Brain microvascular endothelial cell (primary cell): ENCODE measurements around the gene MKNK1.
A peak's percentile ranks its signal among the peaks of the same experiment; 100 is the strongest.

ENCODE experiments used
- DNase-seq: peaks from one replicate; pipeline ENCODE4 v3.0.0-alpha.2; 2020
- H3K27ac ChIP-seq: fragments of 250-450 bp; sonication (Bioruptor Pico); 2 replicates; pipeline ENCODE4 v1.5.1; 2020; ENCODE audit warnings: mild to moderate bottlenecking, moderate library complexity
- H3K27me3 ChIP-seq: fragments of 250-450 bp; sonication (Bioruptor Pico); replicated peaks from 2 replicates; pipeline ENCODE4 v1.5.1; 2020; ENCODE audit warnings: mild to moderate bottlenecking
- H3K36me3 ChIP-seq: fragments of 250-450 bp; sonication (Bioruptor Pico); replicated peaks from 2 replicates; pipeline ENCODE4 v1.5.1; 2020; ENCODE audit warnings: mild to moderate bottlenecking
- H3K4me3 ChIP-seq: 2 replicates; pipeline ENCODE4 v1.5.1; 2011; ENCODE audit warnings: low read depth, mild to moderate bottlenecking, control low read depth, low read length, moderate library complexity
- CTCF ChIP-seq: IDR thresholded peaks from 2 replicates; pipeline ENCODE4 v1.5.1; 2011; ENCODE audit warnings: low read depth, mild to moderate bottlenecking, moderate library complexity, low read length, control low read depth, inconsistent platforms; ENCODE audit errors: missing control alignments
- in situ Hi-C: cut with HindIII; loops from 2 replicates; pipeline ENCODE4 v1.10.0; 2017; ENCODE audit warnings: low sequenced_read_pairs, low pct_ligation_motif_present

The MKNK1 gene

GRCh38 chr1:46530791-46531409 is 73.2 kb downstream of the MKNK1 start:
- H3K27ac ChIP-seq: no peak overlapping the region
- TF ChIP-seq CTCF: peak; percentile 36
- DNase-seq: no peak
- peaks cover 56% of the 10 kb centered on the region for H3K27me3 ChIP-seq
- no peak overlapping the region for H3K4me3 ChIP-seq
- in situ Hi-C loops: no loop called here
- H3K36me3 ChIP-seq: no peaks in the 10 kb centered on the region

- no peak for TF ChIP-seq CTCF
- H3K4me3 ChIP-seq: no peak overlapping the region
- H3K27ac ChIP-seq: no peak overlapping the region
- no peak for DNase-seq
- peaks cover 62% of the 10 kb centered on the region for H3K27me3 ChIP-seq
- in situ Hi-C loops: no loop called here
- no peaks in the 10 kb centered on the region for H3K36me3 ChIP-seq
These were observed 73.8 kb downstream of the MKNK1 start for GRCh38 chr1:46530311-46530710.

GRCh38 chr1:46529031-46529630 is 74.9 kb downstream of the MKNK1 start:
- H3K36me3 ChIP-seq: no peaks in the 10 kb centered on the region
- no peak overlapping the region for H3K27ac ChIP-seq
- H3K4me3 ChIP-seq: no peak overlapping the region
- DNase-seq: no peak
- no peak for TF ChIP-seq CTCF
- in situ Hi-C loops: no loop called here
- H3K27me3 ChIP-seq: peaks cover 64% of the 10 kb centered on the region

- no peak for DNase-seq
These were observed 75.6 kb downstream of the MKNK1 start for GRCh38 chr1:46528297-46528955.

GRCh38 chr1:46527474-46528296 is 76.4 kb downstream of the MKNK1 start:
- DNase-seq: peak; percentile 67
- TF ChIP-seq CTCF: peak; percentile 98
- in situ Hi-C loops: no loop called here
- H3K27ac ChIP-seq: no peak overlapping the region
- H3K4me3 ChIP-seq: no peak overlapping the region
- H3K27me3 ChIP-seq: peaks cover 56% of the 10 kb centered on the region
- H3K36me3 ChIP-seq: no peaks in the 10 kb centered on the region

More at GRCh38 chr1:46528297-46528955, 75.6 kb downstream of the MKNK1 start:
- Histone ChIP-seq H3K36me3 (no peaks in the 10 kb centered on the region), H3K4me3 (no peak overlapping the region), H3K27me3 (peaks cover 57% of the 10 kb centered on the region), H3K27ac (no peak overlapping the region)
- TF ChIP-seq CTCF: peak; percentile 44
- in situ Hi-C loops: no loop called here
